Measurements from ENCODE around the gene DCANP1. TPM values are rescaled to one million over a fixed set of nuclear protein-coding genes. Genes with fewer than 3 reads are reported as not detected.

DCANP1 gene
- total RNA-seq, 6 experiments from 2014 or later: not detected

DNA sequence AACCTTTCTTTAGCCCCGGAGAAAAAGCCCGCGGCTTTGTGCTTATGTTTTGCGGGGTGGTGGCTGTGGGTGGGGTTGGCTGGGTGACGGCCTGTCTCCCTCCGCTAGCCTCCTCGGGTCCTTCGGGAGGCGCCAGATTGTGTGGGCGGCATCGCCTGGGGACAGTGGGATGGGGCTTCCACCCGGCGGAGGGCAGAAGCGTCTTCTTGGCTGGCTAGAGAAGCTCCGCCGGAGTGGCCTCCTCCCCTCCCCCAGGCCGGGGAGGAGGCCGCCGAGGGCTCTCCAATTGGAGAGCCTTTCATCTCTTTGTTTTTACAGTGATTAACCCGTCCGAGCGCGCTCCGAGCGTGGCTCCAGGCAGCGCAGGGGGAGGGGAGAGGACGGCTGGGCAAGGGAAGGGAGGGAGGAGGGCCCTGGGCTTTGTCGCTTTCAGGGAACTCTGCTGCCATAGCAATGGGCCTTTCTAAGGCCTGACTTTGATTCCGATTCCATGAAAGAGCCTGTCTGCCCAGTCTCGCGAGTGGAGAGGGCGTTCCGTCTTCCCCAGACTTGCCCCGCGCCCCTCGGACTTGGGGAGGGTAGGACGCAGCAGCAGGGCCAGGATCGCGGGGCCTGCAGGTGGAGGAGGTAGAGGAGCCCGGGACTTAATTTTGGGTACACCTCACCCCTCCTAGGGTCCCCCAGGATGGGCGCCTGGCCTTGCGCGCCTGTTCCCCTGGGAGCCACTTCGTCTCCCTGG, 41.7 kb upstream of the DCANP1 start:
- H3K27ac Mint-ChIP-seq: peak overlapping the region; percentile 42
- H3K36me3 Mint-ChIP-seq (ENCODE audit: low read depth): no peaks in the 10 kb centered on the region
- peak overlapping the region; percentile 87 for H3K4me3 Mint-ChIP-seq
- peak; percentile 66 for DNase-seq
- H3K27me3 Mint-ChIP-seq (ENCODE audit: insufficient read depth): peaks cover 18% of the 10 kb centered on the region
- TF ChIP-seq, protein P1, sequence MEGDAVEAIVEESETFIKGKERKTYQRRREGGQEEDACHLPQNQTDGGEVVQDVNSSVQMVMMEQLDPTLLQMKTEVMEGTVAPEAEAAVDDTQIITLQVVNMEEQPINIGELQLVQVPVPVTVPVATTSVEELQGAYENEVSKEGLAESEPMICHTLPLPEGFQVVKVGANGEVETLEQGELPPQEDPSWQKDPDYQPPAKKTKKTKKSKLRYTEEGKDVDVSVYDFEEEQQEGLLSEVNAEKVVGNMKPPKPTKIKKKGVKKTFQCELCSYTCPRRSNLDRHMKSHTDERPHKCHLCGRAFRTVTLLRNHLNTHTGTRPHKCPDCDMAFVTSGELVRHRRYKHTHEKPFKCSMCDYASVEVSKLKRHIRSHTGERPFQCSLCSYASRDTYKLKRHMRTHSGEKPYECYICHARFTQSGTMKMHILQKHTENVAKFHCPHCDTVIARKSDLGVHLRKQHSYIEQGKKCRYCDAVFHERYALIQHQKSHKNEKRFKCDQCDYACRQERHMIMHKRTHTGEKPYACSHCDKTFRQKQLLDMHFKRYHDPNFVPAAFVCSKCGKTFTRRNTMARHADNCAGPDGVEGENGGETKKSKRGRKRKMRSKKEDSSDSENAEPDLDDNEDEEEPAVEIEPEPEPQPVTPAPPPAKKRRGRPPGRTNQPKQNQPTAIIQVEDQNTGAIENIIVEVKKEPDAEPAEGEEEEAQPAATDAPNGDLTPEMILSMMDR (IDR thresholded peaks at IDR 0.05): no peak
- H3K9me3 Mint-ChIP-seq: 0 out of 2 replicates have a peak, but pooled peaks cover 4% of the 10 kb centered on the region
- H3K4me1 Mint-ChIP-seq (ENCODE audit: low read depth): peaks cover 30% of the 10 kb centered on the region

DNA sequence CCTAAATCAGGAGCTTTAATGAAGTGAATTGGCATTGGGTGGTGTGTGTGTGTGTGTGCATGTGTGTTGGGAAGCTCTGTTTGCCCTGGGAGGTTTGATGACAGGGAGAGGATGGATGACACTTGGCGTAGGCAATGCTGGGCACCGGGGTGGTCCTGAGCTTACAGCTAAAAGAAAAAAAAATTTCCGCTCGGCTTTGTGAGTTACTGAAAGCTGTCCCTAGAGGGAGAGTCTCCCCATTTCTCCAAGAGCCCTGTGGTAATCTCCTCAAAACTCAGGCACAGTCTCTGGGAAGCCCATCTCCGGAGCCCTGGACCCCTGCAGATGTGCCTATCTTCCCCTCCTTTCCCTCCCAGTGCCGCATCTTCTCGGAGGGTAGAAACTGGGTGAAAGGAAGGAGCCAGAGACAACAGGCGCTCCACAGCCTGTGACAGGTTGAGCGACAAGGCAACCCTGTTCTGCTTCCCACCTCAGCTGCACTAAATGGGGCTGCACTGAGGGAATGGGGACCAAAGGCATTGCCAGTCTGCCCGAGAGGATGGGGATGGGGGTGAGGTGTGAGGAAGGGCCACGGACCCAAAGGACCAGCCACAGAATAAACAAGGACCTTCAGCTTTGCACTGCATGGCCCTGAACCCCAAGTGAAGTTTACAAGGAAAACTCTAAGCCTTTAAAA, 40.8 kb upstream of the DCANP1 start:
- 0 out of 2 replicates have a peak, but pooled peaks cover 4% of the 10 kb centered on the region for H3K9me3 Mint-ChIP-seq
- TF ChIP-seq, protein P1 (IDR thresholded peaks at IDR 0.05): peak; percentile 21; the same call in 1 of the 2 replicates
- H3K27me3 Mint-ChIP-seq (ENCODE audit: insufficient read depth): peaks cover 22% of the 10 kb centered on the region
- no peaks in the 10 kb centered on the region for H3K36me3 Mint-ChIP-seq (ENCODE audit: low read depth)
- H3K27ac Mint-ChIP-seq: no peak overlapping the region
- peaks cover 21% of the 10 kb centered on the region for H3K4me1 Mint-ChIP-seq (ENCODE audit: low read depth)
- no peak for DNase-seq
- H3K4me3 Mint-ChIP-seq: peak overlapping the region; percentile 87

- Mint-ChIP-seq H3K4me3 (no peak overlapping the region), H3K27me3 (ENCODE audit: insufficient read depth) (peaks cover 22% of the 10 kb centered on the region), H3K4me1 (ENCODE audit: low read depth) (peaks cover 17% of the 10 kb centered on the region), H3K27ac (no peak overlapping the region), H3K9me3 (0 out of 2 replicates have a peak, but pooled peaks cover 4% of the 10 kb centered on the region), H3K36me3 (ENCODE audit: low read depth) (no peaks in the 10 kb centered on the region)
- TF ChIP-seq, protein P1 (IDR thresholded peaks at IDR 0.05): no peak
- no peak for DNase-seq
Observed at GRCh38 chr5:135487037-135487395, 39.9 kb upstream of the DCANP1 start.

DNA sequence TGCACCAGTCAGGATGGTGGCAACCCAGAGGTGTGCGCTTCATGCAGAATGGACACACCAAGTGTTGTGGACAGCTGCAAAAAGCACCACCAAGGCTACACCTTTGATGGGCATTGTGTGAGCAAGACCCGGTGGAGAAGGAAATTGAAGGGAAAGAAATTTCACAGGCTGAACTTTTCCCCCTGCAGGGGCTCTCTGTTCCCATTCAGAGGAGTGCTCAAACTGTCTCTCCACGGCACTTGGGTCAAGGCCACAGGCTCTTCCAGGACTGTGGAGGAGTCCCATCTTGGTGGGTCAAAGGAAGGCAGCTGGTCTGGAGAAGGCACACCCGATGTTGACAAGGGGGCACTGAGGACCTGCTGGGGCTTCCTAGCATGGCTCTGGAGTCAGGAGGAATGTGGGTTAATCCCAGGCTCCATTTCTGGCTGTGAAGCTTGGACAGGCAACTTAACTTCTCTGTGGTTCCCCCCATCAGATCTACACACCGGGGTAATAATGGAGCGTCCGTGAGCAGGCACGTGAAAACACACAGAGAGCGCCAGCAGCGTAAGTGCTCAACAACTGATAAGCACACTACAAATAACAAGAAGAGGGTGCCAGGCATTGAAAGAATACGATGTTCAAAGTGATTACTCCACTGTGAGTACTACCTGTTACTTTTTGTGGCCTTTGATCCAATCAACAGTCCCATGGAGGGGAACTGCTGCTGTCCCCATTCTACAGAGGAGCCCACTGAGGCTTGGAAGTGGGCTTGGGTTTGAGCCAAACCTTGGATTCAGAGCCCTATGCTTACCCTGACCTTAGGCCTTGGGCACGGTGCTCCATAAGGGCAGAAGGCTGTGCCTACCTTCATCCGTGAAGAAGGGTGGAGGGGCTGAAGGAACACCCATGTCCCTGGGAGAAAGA, 39.2 kb upstream of the DCANP1 start:
- Mint-ChIP-seq H3K9me3 (0 out of 2 replicates have a peak, but pooled peaks cover 4% of the 10 kb centered on the region), H3K27ac (no peak overlapping the region), H3K4me1 (ENCODE audit: low read depth) (peaks cover 17% of the 10 kb centered on the region), H3K4me3 (no peak overlapping the region), H3K36me3 (ENCODE audit: low read depth) (no peaks in the 10 kb centered on the region), H3K27me3 (ENCODE audit: insufficient read depth) (peaks cover 22% of the 10 kb centered on the region)
- DNase-seq: no peak
- TF ChIP-seq, protein P1 (IDR thresholded peaks at IDR 0.05): no peak

DNA sequence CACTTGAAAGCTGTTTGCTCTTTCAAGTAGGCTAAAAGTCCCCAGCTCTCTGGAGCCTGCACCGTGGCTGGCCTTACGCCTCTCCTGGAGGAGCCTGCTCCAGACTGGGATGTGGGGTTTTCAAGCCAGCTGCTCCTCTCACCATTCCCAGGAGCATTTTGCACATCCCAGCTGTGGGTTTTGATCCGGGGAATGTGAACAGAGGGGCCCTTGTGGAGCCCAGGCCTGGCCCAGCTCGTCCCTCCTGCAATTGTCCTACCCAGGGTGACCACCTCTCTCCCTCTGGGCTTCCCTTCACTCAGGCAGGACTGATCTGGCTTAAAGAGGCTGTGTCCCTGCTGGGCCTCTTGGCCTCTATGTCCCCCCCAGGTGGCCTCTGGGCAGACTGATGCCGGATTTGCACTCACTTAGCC, 37.5 kb upstream of the DCANP1 start:
- 0 out of 2 replicates have a peak, but pooled peaks cover under 1% of the 10 kb centered on the region for H3K9me3 Mint-ChIP-seq
- TF ChIP-seq, protein P1 (IDR thresholded peaks at IDR 0.05): no peak
- H3K4me3 Mint-ChIP-seq: no peak overlapping the region
- peaks cover 17% of the 10 kb centered on the region for H3K4me1 Mint-ChIP-seq (ENCODE audit: low read depth)
- peaks cover 30% of the 10 kb centered on the region for H3K27me3 Mint-ChIP-seq (ENCODE audit: insufficient read depth)
- H3K27ac Mint-ChIP-seq: no peak overlapping the region
- DNase-seq: no peak
- H3K36me3 Mint-ChIP-seq (ENCODE audit: low read depth): no peaks in the 10 kb centered on the region

Measured in HFFc6 (cell line).